HepG2 (cell line): Measurements from ENCODE around the gene IST1. TPM values are rescaled to one million over a fixed set of nuclear protein-coding genes. Genes with fewer than 3 reads are reported as not detected.

Experiments used
- CCDC6 ChIP-seq: sonication (generic); formaldehyde crosslinking; IDR thresholded peaks from 2 replicates; pipeline ENCODE4 v1.8.1; 2022; ENCODE audit warnings: mild to moderate bottlenecking, missing genetic modification reagents, moderate library complexity
- CEBPB ChIP-seq: IDR thresholded peaks from 2 replicates; pipeline ENCODE4 v1.6.1; 2011; ENCODE audit warnings: low read depth, low read length, improper control_type of control experiment, borderline replicate concordance
- CEBPG ChIP-seq: IDR thresholded peaks from 2 replicates; pipeline ENCODE4 v1.6.1; 2016
- GABPB1 ChIP-seq: IDR thresholded peaks from 2 replicates; pipeline ENCODE4 v1.6.1; 2016; ENCODE audit warnings: mild to moderate bottlenecking, missing genetic modification reagents, moderate library complexity, missing compliant biosample characterization
- MAZ ChIP-seq, 2 experiments: sonication (generic) in 1 of 2; formaldehyde crosslinking in 1 of 2; IDR thresholded peaks; 2 replicates each; pipeline versions ENCODE4 v1.5.0 to v1.6.1; 2012 to 2020; ENCODE audit warnings: low read depth in 2 of 2, mild to moderate bottlenecking in 2 of 2, borderline replicate concordance in 1 of 2, improper control_type of control experiment in 1 of 2, low read length in 1 of 2, missing genetic modification reagents in 1 of 2, moderate library complexity in 1 of 2
- NR3C1 ChIP-seq: sonication (generic); formaldehyde crosslinking; IDR thresholded peaks from 2 replicates; pipeline ENCODE4 v1.4.0; 2020; ENCODE audit warnings: missing genetic modification reagents
- RAD51 ChIP-seq: fragments of 450-650 bp; IDR thresholded peaks from 2 replicates; pipeline ENCODE4 v1.6.1; 2016; ENCODE audit warnings: borderline replicate concordance
- SMARCC2 ChIP-seq: fragments of 450-650 bp; IDR thresholded peaks from 2 replicates; pipeline ENCODE4 v1.6.1; 2017; ENCODE audit warnings: antibody characterized with exemption, mild to moderate bottlenecking
- TAF15 ChIP-seq: fragments of 200-400 bp; formaldehyde crosslinking; IDR thresholded peaks from one replicate; pipeline ENCODE4 v1.6.1; 2018; ENCODE audit warnings: mild to moderate bottlenecking, low read depth, low read length; ENCODE audit not compliant: poor library complexity, severe bottlenecking
- XRCC5 ChIP-seq: fragments of 200-400 bp; formaldehyde crosslinking; optimal IDR thresholded peaks from 2 replicates; pipeline ENCODE3; 2017; ENCODE audit warnings: mild to moderate bottlenecking, low read length
- ZMYM4 ChIP-seq: sonication (generic); formaldehyde crosslinking; IDR thresholded peaks from 2 replicates; pipeline ENCODE4 v1.8.1; 2023; ENCODE audit warnings: mild to moderate bottlenecking, missing genetic modification reagents
- ZNF468 ChIP-seq: sonication (generic); formaldehyde crosslinking; IDR thresholded peaks from 2 replicates; pipeline ENCODE4 v1.8.0; 2022; ENCODE audit warnings: mild to moderate bottlenecking, moderate library complexity, missing genetic modification reagents
- polyA plus RNA-seq, 8 experiments: library from polyadenylated mRNA; depleted of rRNA in 3 of 8; stranded (reverse) in 7 of 8; unstranded in 1 of 8; fragments of >200 nt; fragmentation: Illumina TruSeq in 4 of 8; extraction: Trizol in 4 of 8; gene quantifications; 2 replicates each; pipeline versions ENCODE4 v1.2.1 to v1.2.3, GENCODE V29; 2011 to 2016; ENCODE audit warnings: low read depth in 4 of 8, missing spikeins in 1 of 8, mixed read lengths in 1 of 8; ENCODE audit not compliant: insufficient read depth in 1 of 8
- total RNA-seq, 5 experiments: library from RNA; depleted of rRNA; stranded (reverse); fragments of >200 nt; fragmentation: Illumina TruSeq; extraction: Trizol; gene quantifications; 2 replicates each; pipeline ENCODE4 v1.2.3, GENCODE V29; 2016; ENCODE audit warnings: low read depth in 1 of 5
- TF ChIP-seq, protein P1 (sequence below): sonication (generic); formaldehyde crosslinking; conservative IDR thresholded peaks from 2 replicates; pipeline ENCODE4 v1.4.0; 2020; ENCODE audit warnings: mild to moderate bottlenecking, missing genetic modification reagents, moderate library complexity
- TF ChIP-seq, protein P2 (sequence below): sonication (generic); formaldehyde crosslinking; IDR thresholded peaks from 2 replicates; pipeline ENCODE4 v1.4.0; 2020; ENCODE audit warnings: missing genetic modification reagents
- TF ChIP-seq, protein P3 (sequence below): sonication (generic); formaldehyde crosslinking; IDR thresholded peaks from 2 replicates; pipeline ENCODE4 v1.4.0; 2020; ENCODE audit warnings: mild to moderate bottlenecking, missing genetic modification reagents

IST1 gene
- total and polyA plus RNA-seq, 2 of the 13 experiments (the other 11 are each of a cell fraction or from before 2014, with no cell fraction given): 346 to 415 TPM

DNA sequence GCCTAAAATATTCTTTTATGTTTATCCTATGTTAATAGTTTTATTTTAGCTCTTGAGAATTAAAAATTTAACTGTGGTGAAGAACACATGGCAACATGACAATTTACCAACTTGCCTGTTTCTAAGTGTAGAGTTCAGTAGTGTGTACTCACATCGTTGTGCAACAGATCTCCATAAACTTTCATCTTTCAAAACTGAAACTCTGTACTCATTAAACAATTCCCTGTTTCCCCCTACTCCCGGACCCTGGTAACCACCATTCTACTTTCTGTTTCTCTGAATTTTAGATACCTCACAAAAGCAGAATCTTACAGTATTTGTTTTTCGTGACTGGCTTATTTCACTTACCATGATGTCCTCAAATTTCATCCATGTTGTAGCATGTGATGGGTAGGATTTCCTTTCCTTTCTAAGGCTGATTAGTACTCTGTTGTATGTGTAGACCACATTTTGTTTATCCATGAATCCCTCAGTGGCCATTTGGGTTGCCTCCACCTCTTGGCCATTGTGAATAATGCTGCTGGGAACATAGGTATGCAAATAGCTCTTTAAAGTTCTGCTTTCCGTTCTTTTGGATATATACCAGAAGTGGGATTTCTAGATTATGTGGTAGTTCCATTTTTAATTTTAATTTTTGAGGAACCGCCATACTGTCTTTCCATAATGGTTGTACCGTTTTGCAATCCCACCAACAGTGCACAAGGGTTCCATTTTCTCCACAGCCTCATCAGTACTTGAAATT is 17.4 kb downstream of the IST1 start (continued):
- TF ChIP-seq, protein P1, sequence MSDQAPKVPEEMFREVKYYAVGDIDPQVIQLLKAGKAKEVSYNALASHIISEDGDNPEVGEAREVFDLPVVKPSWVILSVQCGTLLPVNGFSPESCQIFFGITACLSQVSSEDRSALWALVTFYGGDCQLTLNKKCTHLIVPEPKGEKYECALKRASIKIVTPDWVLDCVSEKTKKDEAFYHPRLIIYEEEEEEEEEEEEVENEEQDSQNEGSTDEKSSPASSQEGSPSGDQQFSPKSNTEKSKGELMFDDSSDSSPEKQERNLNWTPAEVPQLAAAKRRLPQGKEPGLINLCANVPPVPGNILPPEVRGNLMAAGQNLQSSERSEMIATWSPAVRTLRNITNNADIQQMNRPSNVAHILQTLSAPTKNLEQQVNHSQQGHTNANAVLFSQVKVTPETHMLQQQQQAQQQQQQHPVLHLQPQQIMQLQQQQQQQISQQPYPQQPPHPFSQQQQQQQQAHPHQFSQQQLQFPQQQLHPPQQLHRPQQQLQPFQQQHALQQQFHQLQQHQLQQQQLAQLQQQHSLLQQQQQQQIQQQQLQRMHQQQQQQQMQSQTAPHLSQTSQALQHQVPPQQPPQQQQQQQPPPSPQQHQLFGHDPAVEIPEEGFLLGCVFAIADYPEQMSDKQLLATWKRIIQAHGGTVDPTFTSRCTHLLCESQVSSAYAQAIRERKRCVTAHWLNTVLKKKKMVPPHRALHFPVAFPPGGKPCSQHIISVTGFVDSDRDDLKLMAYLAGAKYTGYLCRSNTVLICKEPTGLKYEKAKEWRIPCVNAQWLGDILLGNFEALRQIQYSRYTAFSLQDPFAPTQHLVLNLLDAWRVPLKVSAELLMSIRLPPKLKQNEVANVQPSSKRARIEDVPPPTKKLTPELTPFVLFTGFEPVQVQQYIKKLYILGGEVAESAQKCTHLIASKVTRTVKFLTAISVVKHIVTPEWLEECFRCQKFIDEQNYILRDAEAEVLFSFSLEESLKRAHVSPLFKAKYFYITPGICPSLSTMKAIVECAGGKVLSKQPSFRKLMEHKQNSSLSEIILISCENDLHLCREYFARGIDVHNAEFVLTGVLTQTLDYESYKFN (CRISPR knock-in tag): 0 out of 2 replicates have a peak, but pooled peaks have one; percentile 19
- TF ChIP-seq, protein P2, sequence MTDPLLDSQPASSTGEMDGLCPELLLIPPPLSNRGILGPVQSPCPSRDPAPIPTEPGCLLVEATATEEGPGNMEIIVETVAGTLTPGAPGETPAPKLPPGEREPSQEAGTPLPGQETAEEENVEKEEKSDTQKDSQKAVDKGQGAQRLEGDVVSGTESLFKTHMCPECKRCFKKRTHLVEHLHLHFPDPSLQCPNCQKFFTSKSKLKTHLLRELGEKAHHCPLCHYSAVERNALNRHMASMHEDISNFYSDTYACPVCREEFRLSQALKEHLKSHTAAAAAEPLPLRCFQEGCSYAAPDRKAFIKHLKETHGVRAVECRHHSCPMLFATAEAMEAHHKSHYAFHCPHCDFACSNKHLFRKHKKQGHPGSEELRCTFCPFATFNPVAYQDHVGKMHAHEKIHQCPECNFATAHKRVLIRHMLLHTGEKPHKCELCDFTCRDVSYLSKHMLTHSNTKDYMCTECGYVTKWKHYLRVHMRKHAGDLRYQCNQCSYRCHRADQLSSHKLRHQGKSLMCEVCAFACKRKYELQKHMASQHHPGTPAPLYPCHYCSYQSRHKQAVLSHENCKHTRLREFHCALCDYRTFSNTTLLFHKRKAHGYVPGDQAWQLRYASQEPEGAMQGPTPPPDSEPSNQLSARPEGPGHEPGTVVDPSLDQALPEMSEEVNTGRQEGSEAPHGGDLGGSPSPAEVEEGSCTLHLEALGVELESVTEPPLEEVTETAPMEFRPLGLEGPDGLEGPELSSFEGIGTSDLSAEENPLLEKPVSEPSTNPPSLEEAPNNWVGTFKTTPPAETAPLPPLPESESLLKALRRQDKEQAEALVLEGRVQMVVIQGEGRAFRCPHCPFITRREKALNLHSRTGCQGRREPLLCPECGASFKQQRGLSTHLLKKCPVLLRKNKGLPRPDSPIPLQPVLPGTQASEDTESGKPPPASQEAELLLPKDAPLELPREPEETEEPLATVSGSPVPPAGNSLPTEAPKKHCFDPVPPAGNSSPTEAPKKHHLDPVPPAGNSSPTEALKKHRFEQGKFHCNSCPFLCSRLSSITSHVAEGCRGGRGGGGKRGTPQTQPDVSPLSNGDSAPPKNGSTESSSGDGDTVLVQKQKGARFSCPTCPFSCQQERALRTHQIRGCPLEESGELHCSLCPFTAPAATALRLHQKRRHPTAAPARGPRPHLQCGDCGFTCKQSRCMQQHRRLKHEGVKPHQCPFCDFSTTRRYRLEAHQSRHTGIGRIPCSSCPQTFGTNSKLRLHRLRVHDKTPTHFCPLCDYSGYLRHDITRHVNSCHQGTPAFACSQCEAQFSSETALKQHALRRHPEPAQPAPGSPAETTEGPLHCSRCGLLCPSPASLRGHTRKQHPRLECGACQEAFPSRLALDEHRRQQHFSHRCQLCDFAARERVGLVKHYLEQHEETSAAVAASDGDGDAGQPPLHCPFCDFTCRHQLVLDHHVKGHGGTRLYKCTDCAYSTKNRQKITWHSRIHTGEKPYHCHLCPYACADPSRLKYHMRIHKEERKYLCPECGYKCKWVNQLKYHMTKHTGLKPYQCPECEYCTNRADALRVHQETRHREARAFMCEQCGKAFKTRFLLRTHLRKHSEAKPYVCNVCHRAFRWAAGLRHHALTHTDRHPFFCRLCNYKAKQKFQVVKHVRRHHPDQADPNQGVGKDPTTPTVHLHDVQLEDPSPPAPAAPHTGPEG (CRISPR knock-in tag): no peak
- TF ChIP-seq MAZ (IDR thresholded peaks at IDR 0.05; ENCODE audit: borderline replicate concordance, low read depth, low read length) (no peak), MAZ (CRISPR knock-in tag; IDR thresholded peaks at IDR 0.05; ENCODE audit: low read depth) (no peak), TAF15 (no peak), NR3C1 (CRISPR knock-in tag) (no peak), CCDC6 (no peak), ZMYM4 (CRISPR knock-in tag) (no peak), SMARCC2 (no peak), ZNF468 (no peak), RAD51 (no peak), XRCC5 (no peak), GABPB1 (CRISPR knock-in tag) (no peak), CEBPB (peak; percentile 87), CEBPG (CRISPR knock-in tag) (peak; percentile 29; the same call in 1 of the 2 replicates)
- TF ChIP-seq, protein P3, sequence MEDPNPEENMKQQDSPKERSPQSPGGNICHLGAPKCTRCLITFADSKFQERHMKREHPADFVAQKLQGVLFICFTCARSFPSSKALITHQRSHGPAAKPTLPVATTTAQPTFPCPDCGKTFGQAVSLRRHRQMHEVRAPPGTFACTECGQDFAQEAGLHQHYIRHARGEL (CRISPR knock-in tag): no peak
